Colonic mucosa (tissue), 4 donors: ENCODE measurements around the gene CAMKK1. TPM values are rescaled to one million over a fixed set of nuclear protein-coding genes. Genes with fewer than 3 reads are reported as not detected.
A peak's percentile ranks its signal among the peaks of the same experiment; 100 is the strongest.

Source experiments
- DNase-seq: peaks from one replicate; pipeline ENCODE4 v3.0.0-alpha.2; 2020
- H3K27ac ChIP-seq: fragments of 200-600 bp; one replicate; pipeline ENCODE4 v1.8.0; 2021
- H3K27me3 ChIP-seq: fragments of 200-600 bp; one replicate; pipeline ENCODE4 v1.8.0; 2021
- H3K36me3 ChIP-seq: fragments of 200-600 bp; one replicate; pipeline ENCODE4 v1.8.0; 2021
- H3K4me1 ChIP-seq: fragments of 200-600 bp; one replicate; pipeline ENCODE4 v1.8.0; 2021; ENCODE audit warnings: mild to moderate bottlenecking
- H3K4me3 ChIP-seq: fragments of 200-600 bp; one replicate; pipeline ENCODE4 v1.8.0; 2021
- H3K9ac ChIP-seq, 2 donors: one replicate each; pipeline ENCODE4 v1.7.0; 2013; ENCODE audit warnings: control low read depth in 2 of 2, low read depth in 2 of 2, low read length in 2 of 2
- H3K9me3 ChIP-seq: fragments of 200-600 bp; one replicate; pipeline ENCODE4 v1.8.0; 2021
- CTCF ChIP-seq: fragments of 200-600 bp; IDR thresholded peaks from one replicate; pipeline ENCODE4 v1.8.0; 2022; ENCODE audit warnings: antibody characterized with exemption, mild to moderate bottlenecking
- intact Hi-C: fragments of 100-400 bp; cut with DNase I; formaldehyde crosslinking; loops from one replicate; pipeline ENCODE4 v1.14.1; 2022
- total RNA-seq, 2 donors: library from RNA; stranded (reverse); fragmentation: NEBNext Ultra II Directional in 1 of 2; extraction: Animal tissue kit (Norgen Biotek cat#: 25700) in 1 of 2; gene quantifications; one replicate each; pipeline ENCODE4 v1.2.1, GENCODE V29; 2021
- donor health status: healthy.
- donor health status: DM: no; HTN: no; CAD: no.
- donor health status: DM: no; HTN: no; CAD: no.

Gene CAMKK1
- 1 to 10 TPM; 3.6 to 7.2 TPM for total RNA-seq

DNA sequence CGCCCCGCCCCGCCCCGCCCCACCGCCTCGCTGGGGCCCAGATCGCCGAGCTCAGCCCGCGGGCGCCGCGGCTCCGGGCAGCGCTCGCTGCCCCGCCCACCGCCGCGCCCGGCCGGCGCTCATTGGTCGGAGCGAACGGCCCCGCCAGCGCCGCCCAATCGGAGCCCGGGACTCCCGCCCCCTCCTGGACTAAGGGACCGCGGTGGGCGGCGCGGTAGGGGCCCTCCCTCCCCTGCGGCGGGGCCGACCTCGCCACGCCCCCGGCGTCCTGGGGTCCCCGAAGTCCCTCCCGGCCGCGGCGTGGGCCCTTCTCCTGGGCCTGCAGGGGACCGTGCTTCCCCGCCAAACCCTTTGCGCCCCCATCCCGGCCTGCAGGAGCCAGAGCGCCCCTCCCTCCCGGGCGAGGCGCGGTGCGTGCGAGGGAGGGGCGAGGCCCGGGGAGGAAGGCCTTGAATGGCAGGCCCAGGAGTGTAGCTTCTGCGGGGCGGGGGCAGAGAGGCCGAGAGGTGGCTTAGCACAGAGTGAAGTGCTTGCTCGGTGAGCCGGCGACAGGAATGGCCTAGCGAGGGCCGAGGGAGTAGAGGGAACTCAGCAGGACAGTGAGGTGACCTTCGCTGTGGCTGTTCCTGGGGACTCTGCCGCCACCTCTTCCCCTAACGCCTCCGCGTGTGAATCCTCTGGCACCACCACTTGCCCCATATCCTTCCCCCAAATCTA, at the start of gene CAMKK1:
TSS of gene CAMKK1 (minus strand) at position 51 of the 717 bp plus-strand sequence. CDS start 7,366 bp downstream, outside the sequence.
- Histone ChIP-seq H3K9me3 (no peaks in the 10 kb centered on the region), H3K9ac (peak within 1 kb of the TSS; percentile 72 to 88), H3K27me3 (no peaks in the 10 kb centered on the region), H3K27ac (peak within 1 kb of the TSS; percentile 91), H3K4me3 (peak within 1 kb of the TSS; percentile 85), H3K4me1 (peaks cover 34% of the 10 kb centered on the region), H3K36me3 (no peaks in the 10 kb centered on the region)
- intact Hi-C loops, result no loop called here
- no peak for TF ChIP-seq CTCF
- DNase-seq, result peak; percentile 92

GRCh38 chr17:3940965-3941698, 48.3 kb upstream of the CAMKK1 start:
- Histone ChIP-seq H3K9ac (no peak overlapping the region), H3K27ac (no peak overlapping the region), H3K36me3 (peaks cover 15% of the 10 kb centered on the region), H3K4me3 (no peak overlapping the region), H3K4me1 (no peaks in the 10 kb centered on the region), H3K27me3 (no peaks in the 10 kb centered on the region), H3K9me3 (no peaks in the 10 kb centered on the region)
- TF ChIP-seq CTCF, result no peak
- intact Hi-C loops, result no loop called here
- DNase-seq, result no peak

- H3K4me1 ChIP-seq, result no peaks in the 10 kb centered on the region
- H3K27ac ChIP-seq, result no peak overlapping the region
- no peak for DNase-seq
- H3K4me3 ChIP-seq, result no peak overlapping the region
- H3K36me3 ChIP-seq, result peaks cover 15% of the 10 kb centered on the region
- no peak for TF ChIP-seq CTCF
- H3K9ac ChIP-seq, result no peak overlapping the region
- no peaks in the 10 kb centered on the region for H3K9me3 ChIP-seq
- no peaks in the 10 kb centered on the region for H3K27me3 ChIP-seq
- intact Hi-C loops, result loop anchor here (5.0 kb wide), 1 partner anchor 70 kb away; no protein-coding TSS in a partner anchor
Observed at GRCh38 chr17:3937359-3937758, 44.5 kb upstream of the CAMKK1 start.

GRCh38 chr17:3935825-3936355, 43.0 kb upstream of the CAMKK1 start:
- Histone ChIP-seq H3K9me3 (no peaks in the 10 kb centered on the region), H3K27me3 (no peaks in the 10 kb centered on the region), H3K9ac (no peak overlapping the region), H3K36me3 (peaks cover 4% of the 10 kb centered on the region), H3K4me1 (no peaks in the 10 kb centered on the region), H3K27ac (no peak overlapping the region), H3K4me3 (no peak overlapping the region)
- no peak for DNase-seq
- no peak for TF ChIP-seq CTCF
- intact Hi-C loops, result loop anchor here (5.0 kb wide), 1 partner anchor 71 kb away; no protein-coding TSS in a partner anchor

- no peaks in the 10 kb centered on the region for H3K4me1 ChIP-seq
- H3K9me3 ChIP-seq, result no peaks in the 10 kb centered on the region
- peak; percentile 62 for TF ChIP-seq CTCF
- no peaks in the 10 kb centered on the region for H3K27me3 ChIP-seq
- intact Hi-C loops, result loop anchor here (5.0 kb wide), 1 partner anchor 72 kb away; no protein-coding TSS in a partner anchor
- no peak overlapping the region for H3K4me3 ChIP-seq
- peak; percentile 79 for DNase-seq
- no peak overlapping the region for H3K9ac ChIP-seq
- peaks cover 4% of the 10 kb centered on the region for H3K36me3 ChIP-seq
- H3K27ac ChIP-seq, result no peak overlapping the region
Observed at GRCh38 chr17:3935140-3935542, 42.3 kb upstream of the CAMKK1 start.
